ENCODE measurements around the gene ZBTB43.

ZBTB43 gene

DNA sequence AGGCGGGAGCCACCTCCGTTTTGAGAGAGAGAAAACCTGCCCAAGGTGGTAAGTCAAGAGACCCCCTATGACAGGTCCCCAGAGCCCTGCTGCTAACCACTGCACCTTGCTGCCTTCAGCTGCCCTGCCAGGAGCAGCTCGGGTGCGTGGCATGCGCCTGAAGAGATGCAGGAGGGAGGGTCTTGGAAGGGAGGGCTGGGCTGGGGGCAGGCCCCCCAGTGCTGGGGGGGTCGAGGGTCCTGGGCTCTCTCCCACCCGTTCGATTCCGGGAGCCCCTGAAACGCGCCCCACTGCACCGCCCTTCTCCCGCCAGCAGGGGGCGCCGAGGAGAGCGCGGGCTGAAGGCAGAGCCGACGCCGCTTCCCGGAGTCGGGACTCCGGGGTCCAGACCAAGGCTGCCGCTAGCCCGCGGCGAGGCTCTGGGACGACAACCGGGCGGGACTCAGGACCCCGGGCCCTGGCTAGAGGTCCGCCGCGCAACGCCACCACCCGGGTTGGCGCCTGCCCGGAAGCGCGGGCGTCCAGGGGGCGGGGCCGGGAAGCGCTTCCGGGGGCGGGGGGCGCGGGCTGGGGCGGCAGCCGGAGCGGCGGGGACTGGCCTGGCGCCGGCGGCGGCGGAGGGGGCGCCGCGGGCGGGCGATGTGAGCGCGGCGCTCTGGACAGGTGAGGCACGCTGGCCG lies 55.4 kb downstream of the ZBTB43 start, which contains the start of gene ZBTB34:
Gene ZBTB34, plus strand, starts transcription at position 563 of the 680 bp plus-strand sequence. CDS start 18,761 bp downstream, outside the sequence.
- peak; percentile 46 for DNase-seq

DNA sequence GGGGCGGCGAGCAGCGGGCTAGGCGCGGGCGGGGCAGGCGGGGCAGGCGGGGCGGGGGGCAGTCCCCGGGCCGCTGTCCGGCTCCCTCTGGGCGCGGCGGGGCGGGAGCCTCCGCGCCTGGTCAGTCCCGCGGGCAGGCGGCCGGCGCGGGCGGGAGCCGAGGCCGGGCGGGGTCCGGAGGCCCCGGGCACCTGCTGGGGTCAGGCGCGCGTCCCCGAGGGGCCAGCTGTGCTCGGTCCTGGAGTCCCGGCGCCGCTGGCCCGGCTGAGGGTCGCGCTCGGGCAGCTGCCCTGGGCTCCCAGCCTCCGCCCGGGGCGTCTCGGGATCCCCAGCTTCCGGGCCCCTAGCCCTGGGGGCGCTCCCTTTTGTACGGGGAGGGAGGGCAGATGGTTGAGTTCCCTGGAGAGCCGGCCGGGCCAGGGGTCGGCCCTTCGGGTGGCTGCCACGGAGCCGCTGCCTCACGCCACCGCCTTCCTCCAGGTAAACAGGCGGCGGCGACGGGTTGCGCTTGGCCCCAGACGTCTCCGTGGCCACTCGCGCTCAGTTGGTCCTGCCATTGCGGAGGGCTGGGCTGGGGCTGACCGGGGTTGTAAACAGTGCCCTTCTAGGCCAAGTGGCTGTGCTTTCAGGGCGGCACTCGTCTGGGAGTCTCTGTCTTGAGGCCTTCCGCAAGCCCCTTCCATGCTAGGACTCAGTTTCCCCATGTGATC lies 56.1 kb downstream of the ZBTB43 start:
- DNase-seq, result no peak

GRCh38 chr9:126861707-126862103 lies 56.9 kb downstream of the ZBTB43 start:
- peak; percentile 43 for DNase-seq

- no peak for DNase-seq
These were observed 57.4 kb downstream of the ZBTB43 start for GRCh38 chr9:126862104-126862761.

GRCh38 chr9:126864771-126865170 lies 59.9 kb downstream of the ZBTB43 start:
- DNase-seq, result no peak

- DNase-seq, result no peak
These were observed 64.5 kb downstream of the ZBTB43 start for GRCh38 chr9:126869368-126869767.

GRCh38 chr9:126872516-126872915 lies 67.7 kb downstream of the ZBTB43 start:
- no peak for DNase-seq

DNA sequence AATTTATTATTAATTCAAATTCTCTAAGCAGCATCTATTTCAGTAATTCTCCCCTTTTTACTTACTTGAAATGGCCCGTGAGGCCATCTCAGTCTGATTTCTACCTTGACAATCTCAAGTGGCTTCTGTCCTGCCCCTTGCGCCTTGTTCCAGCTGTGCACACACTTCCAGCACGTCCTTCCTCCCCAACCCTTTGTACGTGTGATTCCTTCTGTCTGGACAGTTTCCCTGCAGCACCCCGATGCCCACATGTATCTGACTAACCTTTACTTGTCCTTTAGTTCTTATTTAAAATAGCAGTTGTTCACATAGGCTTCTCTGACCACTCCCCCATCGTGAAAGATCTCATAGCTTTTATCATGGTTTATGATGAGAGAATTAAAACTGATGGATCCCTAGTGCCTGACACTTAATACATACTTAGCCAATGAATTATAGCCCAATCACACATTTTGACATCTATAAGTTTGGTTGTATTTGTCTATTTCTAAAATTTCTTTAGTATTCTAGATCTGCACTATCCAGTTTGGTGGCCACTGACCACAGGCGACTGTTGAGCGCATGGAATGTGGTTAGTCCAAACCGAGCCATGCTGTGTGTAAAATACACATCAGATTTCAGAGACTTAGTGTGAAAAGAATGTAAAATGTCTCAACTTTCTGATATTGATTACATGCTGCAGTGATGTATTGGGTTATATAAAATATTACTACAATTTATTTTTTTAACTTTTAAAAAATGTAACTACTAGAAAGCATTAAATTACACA lies 69.9 kb downstream of the ZBTB43 start:
- peak; percentile 22 for DNase-seq

GRCh38 chr9:126875756-126876510 lies 71.1 kb downstream of the ZBTB43 start:
- DNase-seq, result no peak

DNA sequence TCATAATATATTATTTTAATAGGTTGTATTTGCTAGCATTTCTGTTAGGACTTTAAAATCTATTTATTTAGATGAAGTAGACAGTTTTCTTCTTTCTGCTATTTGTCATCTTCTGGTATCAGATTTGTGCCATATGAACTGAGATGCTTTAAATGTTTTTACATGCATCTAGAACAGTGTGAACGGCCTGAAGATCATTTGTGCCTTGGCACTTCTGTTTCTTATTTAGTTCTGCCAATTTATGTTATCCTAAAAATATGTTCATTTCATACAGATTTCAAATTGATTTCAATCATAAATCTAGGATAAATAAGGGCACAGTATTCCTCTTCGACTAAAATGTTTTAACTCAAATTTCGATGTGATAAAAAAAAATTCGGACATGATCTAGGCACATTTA lies 71.7 kb downstream of the ZBTB43 start:
- DNase-seq, result no peak

- no peak for DNase-seq
These were observed 72.6 kb downstream of the ZBTB43 start for GRCh38 chr9:126877418-126877817.

DNA sequence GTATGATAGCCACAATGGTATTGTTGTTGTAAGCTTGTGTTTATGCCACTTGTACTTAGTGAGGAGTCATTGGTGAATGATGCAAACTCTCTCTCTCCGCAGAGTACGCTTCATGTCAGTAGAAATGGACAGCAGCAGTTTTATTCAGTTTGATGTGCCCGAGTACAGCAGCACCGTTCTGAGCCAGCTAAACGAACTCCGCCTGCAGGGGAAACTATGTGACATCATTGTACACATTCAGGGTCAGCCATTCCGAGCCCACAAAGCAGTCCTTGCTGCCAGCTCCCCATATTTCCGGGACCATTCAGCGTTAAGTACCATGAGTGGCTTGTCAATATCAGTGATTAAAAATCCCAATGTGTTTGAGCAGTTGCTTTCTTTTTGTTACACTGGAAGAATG lies 74.4 kb downstream of the ZBTB43 start:
- DNase-seq, result no peak

- DNase-seq, result no peak
These were observed 75.5 kb downstream of the ZBTB43 start for GRCh38 chr9:126880226-126880946.

DNA sequence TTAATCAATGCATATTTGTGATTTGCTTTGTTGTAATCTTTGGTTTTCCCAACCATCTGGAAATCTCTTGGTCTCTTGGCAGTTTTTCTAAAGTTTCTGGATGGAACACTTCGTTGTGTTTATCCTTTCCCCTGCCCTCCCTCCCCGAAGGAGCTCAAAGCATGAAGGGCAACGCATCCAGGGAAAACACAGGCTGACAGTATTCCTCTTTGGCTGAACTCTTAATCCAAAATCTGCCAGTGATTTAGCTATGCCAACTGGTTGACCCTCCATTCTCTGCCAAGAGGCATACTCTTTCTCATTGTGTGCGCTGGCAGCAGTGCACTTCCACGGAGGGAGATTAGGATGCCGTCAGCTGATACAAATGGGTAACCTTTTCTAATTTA lies 76.1 kb downstream of the ZBTB43 start:
- no peak for DNase-seq

GRCh38 chr9:126882746-126883145 lies 77.9 kb downstream of the ZBTB43 start:
- DNase-seq, result no peak

DNA sequence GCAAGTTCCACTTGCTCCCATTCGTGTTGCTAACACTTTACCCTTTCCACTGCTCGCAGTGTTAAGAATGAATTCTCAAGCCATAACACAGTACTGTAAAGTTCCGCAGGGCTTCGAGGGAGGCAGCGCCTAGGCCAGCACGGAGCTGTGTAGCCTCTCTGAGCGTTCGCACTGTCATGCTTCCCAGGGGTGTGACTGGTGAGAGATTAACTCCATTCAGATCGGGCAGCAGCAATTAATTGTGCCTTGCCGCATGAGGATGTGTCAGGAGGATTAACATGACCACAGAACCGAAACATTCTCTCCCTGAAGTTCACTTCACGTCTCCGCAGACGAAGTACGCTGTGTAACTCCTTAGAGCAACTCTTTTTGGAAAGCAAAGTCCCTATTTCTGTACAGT lies 78.8 kb downstream of the ZBTB43 start:
- no peak for DNase-seq

DNA sequence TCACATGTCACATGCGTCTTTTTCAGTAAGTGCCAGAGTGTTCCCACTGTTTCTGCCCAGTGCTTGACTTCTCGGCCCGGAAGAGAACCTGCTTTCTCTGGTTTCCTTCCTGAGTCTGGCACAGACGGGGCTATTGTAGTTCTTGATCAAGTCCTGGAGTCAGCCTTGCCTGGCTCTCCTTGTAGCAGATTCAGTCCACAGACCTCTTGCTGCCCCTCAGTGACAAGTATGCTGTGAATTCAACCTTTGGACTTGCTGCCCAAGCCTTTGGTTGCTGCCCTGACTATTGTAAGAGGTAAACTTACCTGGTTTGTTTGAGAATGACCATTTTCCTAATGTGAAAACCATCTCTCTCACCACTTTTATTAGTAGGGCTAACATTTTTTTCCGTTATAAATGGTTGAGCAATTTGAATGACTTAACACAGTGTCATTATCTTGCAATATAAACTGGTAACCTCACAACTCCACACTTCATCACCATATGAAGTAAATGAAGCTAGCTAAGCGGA lies 80.3 kb downstream of the ZBTB43 start:
- no peak for DNase-seq

DNA sequence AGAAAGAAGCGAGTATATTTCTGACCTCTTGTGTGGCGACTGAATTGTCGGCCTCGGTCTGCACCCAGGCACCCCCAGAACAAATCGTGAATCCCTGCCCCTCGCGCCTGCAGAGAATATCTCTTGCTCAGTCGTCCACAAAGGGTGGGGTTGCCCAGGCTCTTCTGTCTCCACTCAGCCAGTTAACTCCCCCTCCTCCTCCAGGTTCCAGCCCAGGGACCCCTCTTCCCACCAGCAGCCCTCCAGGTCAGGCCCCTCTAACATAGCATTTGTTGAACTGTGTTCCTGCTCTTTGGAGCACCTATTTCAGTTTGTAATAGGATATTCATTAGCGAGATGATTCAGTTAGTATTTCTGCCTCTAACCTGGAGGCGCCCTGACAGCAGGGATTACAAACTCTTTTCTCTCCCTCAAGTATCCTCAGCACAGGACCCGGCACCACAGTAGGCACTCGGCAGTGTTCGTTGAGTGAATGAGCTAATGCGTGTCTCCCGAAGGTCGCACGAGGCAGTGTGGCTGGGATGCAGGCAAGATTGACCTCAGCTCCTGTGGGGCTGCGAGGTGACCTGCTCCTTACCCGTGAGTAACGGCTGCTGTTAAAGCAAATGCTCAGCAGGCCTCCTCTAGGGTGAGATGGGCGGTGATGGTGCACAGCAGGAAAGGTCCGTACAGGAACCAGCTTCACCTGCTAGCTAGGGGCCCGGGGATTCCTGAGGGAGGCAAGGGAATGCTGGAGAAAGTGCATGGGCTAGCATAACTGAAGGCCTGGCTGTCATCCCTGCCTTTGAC lies 81.4 kb downstream of the ZBTB43 start:
- no peak for DNase-seq

DNA sequence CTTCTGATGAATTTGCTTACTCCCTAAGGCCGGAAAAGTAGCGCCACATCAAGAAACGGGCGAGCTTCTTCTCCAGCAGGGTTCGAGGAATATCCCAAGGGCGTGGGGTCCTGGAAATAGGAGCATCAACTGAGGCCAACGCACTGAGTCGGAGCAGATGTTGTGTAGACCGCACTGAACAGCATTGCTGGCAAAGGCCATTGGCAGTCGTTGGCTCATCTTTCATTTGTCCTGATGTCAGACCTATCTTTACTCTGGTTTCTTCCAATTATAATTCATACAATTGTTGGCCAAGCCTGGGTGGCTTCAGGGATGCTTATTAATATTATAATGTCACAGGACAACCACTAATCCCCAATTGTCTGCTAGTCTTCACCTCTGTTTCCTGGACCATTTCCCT lies 82.1 kb downstream of the ZBTB43 start:
- DNase-seq, result no peak

All from fibroblast of upper back skin (primary cell).